ENCODE data around the gene EWSR1. TPM values are rescaled to one million over a fixed set of nuclear protein-coding genes. Genes with fewer than 3 reads are reported as not detected.

EWSR1 gene
- total RNA-seq, 2 experiments from 2014 or later, result 292 to 309 TPM

DNA sequence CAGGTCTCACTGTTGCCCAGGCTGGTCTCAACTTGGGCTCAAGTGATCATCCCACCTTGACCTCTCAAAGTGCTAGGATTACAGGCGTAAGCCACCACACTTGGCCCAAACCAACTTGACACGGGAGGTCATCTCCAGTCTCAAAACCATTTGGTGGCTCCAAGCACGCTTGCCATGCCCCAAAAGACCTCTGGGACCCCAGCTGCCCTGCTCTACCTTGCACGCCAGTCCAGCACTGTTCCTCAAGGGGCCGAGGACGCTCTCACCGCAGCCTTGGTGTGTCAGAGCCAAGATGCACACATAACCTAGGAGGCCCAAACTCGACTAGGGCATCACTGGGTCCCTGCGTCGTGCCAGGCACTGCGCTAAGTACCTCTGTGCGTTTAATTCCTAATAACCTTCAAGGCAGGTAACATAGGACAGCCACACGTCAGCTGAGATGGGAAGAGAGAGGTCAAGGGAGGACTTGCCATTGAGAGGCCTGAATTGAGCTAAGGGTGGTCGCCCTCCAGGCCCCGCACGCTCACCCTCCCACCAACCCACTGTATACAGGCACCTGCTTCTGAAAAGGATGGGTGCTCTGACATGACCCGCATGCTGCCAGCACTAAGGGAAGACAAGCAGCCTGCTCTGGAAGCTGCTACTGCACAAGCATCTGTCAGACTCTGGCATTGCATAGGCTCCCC lies 33.8 kb downstream of the EWSR1 start:
- intact Hi-C loops (cut with DNase I, micrococcal nuclease), result no loop called here
- ATAC-seq (ENCODE audit: poor library complexity), result no peak
- Histone ChIP-seq H3K9me3 (ENCODE audit: control insufficient read depth in 1 of 2, insufficient read depth in 1 of 2, low read length in 2 of 2) (no peaks in the 10 kb centered on the region), H3K27me3 (ENCODE audit: control insufficient read depth in 1 of 2, insufficient read depth in 2 of 2, low read length in 2 of 2) (peaks cover 8 to 15% of the 10 kb centered on the region in 2 experiments), H3K36me3 (ENCODE audit: insufficient read depth, low read length) (peaks cover 38% of the 10 kb centered on the region), H3K4me1 (ENCODE audit: insufficient read depth, low read length) (peaks cover 12% of the 10 kb centered on the region), H3K4me3 (ENCODE audit: low read length) (no peak overlapping the region), H3K27ac (ENCODE audit: low read depth in 1 of 2, low read length in 2 of 2) (no peak overlapping the region)
- TF ChIP-seq, protein P1, sequence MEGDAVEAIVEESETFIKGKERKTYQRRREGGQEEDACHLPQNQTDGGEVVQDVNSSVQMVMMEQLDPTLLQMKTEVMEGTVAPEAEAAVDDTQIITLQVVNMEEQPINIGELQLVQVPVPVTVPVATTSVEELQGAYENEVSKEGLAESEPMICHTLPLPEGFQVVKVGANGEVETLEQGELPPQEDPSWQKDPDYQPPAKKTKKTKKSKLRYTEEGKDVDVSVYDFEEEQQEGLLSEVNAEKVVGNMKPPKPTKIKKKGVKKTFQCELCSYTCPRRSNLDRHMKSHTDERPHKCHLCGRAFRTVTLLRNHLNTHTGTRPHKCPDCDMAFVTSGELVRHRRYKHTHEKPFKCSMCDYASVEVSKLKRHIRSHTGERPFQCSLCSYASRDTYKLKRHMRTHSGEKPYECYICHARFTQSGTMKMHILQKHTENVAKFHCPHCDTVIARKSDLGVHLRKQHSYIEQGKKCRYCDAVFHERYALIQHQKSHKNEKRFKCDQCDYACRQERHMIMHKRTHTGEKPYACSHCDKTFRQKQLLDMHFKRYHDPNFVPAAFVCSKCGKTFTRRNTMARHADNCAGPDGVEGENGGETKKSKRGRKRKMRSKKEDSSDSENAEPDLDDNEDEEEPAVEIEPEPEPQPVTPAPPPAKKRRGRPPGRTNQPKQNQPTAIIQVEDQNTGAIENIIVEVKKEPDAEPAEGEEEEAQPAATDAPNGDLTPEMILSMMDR (IDR thresholded peaks at IDR 0.05), result no peak
- H3K36me3 Mint-ChIP-seq (ENCODE audit: low read depth), result peaks cover 50% of the 10 kb centered on the region
- CTCF ChIA-PET, result no interaction called here
- H3K27me3 Mint-ChIP-seq, result peaks cover 16% of the 10 kb centered on the region
- no peak for DNase-seq
- POLR2A ChIA-PET, result no interaction called here
- no peak overlapping the region for H3K27ac Mint-ChIP-seq
- H3K4me3 Mint-ChIP-seq, result no peak overlapping the region
- no peaks in the 10 kb centered on the region for H3K9me3 Mint-ChIP-seq
- H3K4me1 Mint-ChIP-seq (ENCODE audit: low read depth), result peaks cover 8% of the 10 kb centered on the region

DNA sequence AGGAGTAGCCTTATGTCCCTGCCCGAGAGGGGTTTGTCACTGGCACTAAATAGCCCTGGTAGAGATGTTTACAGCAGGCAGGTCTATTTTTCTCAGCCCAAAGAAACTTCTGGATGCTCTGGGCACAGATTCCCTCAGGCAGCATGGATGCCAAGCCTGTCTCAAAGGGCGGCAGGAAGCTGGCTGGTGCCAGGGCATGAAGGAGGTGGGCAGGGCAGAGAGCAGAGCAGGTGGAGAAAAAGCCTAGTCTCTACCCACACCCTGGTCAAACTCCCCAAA lies 34.3 kb downstream of the EWSR1 start:
- no peaks in the 10 kb centered on the region for H3K9me3 ChIP-seq (ENCODE audit: control insufficient read depth in 1 of 2, insufficient read depth in 1 of 2, low read length in 2 of 2)
- ChIA-PET CTCF (no interaction called here), POLR2A (no interaction called here)
- H3K27ac Mint-ChIP-seq, result no peak overlapping the region
- intact Hi-C loops (cut with DNase I, micrococcal nuclease), result no loop called here
- H3K4me1 Mint-ChIP-seq (ENCODE audit: low read depth), result peaks cover 9% of the 10 kb centered on the region
- no peak for DNase-seq
- H3K27me3 ChIP-seq (ENCODE audit: control insufficient read depth in 1 of 2, insufficient read depth in 2 of 2, low read length in 2 of 2), result peaks cover 8 to 15% of the 10 kb centered on the region in 2 experiments
- TF ChIP-seq, protein P1 (IDR thresholded peaks at IDR 0.05), result no peak
- H3K36me3 ChIP-seq (ENCODE audit: insufficient read depth, low read length), result peaks cover 33% of the 10 kb centered on the region
- H3K36me3 Mint-ChIP-seq (ENCODE audit: low read depth), result peaks cover 46% of the 10 kb centered on the region
- H3K4me3 Mint-ChIP-seq, result no peak overlapping the region
- H3K4me1 ChIP-seq (ENCODE audit: insufficient read depth, low read length), result peaks cover 16% of the 10 kb centered on the region
- no peak overlapping the region for H3K27ac ChIP-seq (ENCODE audit: low read depth in 1 of 2, low read length in 2 of 2)
- peaks cover 16% of the 10 kb centered on the region for H3K27me3 Mint-ChIP-seq
- H3K9me3 Mint-ChIP-seq, result no peaks in the 10 kb centered on the region
- ATAC-seq (ENCODE audit: poor library complexity), result no peak
- no peak overlapping the region for H3K4me3 ChIP-seq (ENCODE audit: low read length)

DNA sequence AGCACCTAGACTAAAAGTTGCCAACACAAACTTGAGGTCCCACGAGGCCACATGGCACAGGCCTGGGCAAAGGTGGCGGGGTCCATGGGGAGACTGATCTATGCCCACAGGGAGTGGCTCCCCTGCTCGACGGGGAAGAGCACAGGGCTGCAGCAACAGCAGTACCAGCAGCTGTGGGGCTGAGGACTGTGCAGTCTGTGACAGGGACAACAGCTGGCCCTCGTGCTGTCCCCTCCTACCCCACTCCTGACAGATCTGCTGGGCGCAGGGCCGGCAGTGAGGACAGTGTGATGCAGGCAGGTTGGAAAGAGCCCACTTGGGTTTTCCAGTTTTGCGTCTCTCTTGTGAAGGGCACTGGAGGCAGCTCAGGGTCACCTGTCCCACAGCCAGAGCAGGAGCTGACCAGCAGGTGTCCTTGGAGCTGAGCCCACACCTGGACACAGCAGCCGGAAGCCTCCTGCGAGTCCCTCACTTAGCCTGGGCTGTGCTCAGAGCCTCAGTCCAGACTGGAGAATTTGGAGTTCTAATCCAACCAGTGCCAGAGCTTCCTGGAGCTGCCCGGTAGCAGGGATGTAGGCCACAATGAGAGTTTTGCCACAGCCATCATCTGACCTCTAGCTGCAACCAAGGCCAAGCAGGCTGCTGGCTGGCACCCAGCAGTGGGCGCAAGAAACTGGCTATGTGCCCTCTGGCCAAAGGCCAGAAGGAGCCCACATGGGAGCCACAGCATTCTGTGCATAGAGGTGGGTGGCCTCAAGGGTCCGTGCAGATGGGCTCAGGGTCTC lies 34.8 kb downstream of the EWSR1 start:
- H3K9me3 Mint-ChIP-seq, result no peaks in the 10 kb centered on the region
- Histone ChIP-seq H3K9me3 (ENCODE audit: control insufficient read depth in 1 of 2, insufficient read depth in 1 of 2, low read length in 2 of 2) (no peaks in the 10 kb centered on the region), H3K27me3 (ENCODE audit: control insufficient read depth in 1 of 2, insufficient read depth in 2 of 2, low read length in 2 of 2) (peaks cover 8 to 15% of the 10 kb centered on the region in 2 experiments), H3K4me1 (ENCODE audit: insufficient read depth, low read length) (peaks cover 21% of the 10 kb centered on the region), H3K27ac (ENCODE audit: low read depth in 1 of 2, low read length in 2 of 2) (no peak overlapping the region), H3K36me3 (ENCODE audit: insufficient read depth, low read length) (peaks cover 28% of the 10 kb centered on the region), H3K4me3 (ENCODE audit: low read length) (no peak overlapping the region)
- DNase-seq (no peak), ATAC-seq (ENCODE audit: poor library complexity) (no peak)
- no peak overlapping the region for H3K4me3 Mint-ChIP-seq
- intact Hi-C loops (cut with DNase I, micrococcal nuclease), result no loop called here
- peaks cover 16% of the 10 kb centered on the region for H3K27me3 Mint-ChIP-seq
- POLR2A ChIA-PET, result no interaction called here
- no peak overlapping the region for H3K27ac Mint-ChIP-seq
- TF ChIP-seq, protein P1 (IDR thresholded peaks at IDR 0.05), result no peak
- H3K36me3 Mint-ChIP-seq (ENCODE audit: low read depth), result peaks cover 40% of the 10 kb centered on the region
- CTCF ChIA-PET, result no interaction called here
- H3K4me1 Mint-ChIP-seq (ENCODE audit: low read depth), result peaks cover 12% of the 10 kb centered on the region

Measured in CD4-positive, alpha-beta T cell (primary cell).